ENCODE measurements around the gene C2orf68.
"Not testable (repeated sequence)": the region's sequence is repeated elsewhere in the genome, so short reads cannot be mapped to it uniquely, and the experiment has no call there.

Gene C2orf68, protein sequence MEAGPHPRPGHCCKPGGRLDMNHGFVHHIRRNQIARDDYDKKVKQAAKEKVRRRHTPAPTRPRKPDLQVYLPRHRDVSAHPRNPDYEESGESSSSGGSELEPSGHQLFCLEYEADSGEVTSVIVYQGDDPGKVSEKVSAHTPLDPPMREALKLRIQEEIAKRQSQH

DNA sequence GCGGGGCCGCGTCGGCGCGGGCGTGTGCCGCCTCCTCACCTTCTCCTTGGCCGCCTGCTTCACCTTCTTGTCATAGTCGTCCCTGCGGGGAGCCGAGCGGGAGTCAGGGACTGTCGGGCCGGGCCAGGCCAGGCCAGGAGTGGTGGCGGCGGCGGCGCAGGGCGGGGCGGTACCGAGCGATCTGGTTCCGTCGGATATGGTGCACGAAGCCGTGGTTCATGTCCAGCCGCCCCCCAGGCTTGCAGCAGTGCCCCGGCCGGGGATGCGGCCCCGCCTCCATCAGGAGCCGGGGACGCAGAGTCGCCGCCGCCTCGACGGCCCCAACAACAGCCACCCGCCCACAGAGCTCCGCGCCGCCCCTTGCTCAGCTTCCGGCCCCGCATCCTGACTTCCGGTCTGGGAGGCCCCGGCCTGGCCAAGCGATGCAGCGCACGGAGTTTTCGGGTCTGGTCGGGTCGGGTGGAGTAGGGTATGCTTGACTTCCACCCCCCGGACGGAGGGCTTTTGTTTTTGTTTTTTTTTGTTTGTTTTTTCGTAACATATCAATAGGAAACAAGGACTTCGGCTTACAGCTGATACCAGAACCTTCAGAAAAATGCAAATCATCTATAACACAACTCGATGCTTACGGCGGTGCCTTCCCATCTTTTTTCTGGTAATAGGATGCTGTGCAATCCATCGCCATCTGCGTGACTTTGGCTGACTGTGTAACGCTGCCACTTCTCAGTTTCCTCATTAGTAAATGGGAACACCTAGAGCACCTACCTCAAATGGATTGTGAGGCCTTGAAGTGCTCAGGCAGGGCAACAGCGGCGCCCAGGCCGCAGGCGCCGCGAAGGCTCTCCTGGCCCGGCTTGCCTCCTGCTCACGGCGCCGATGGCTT is at the start of gene C2orf68:
Gene C2orf68 (minus strand): TSS at position 362 of the 883 bp plus-strand sequence. CDS start 82 bp downstream, at position 280.
- peak within 1 kb of the TSS; percentile 96 for H3K27ac Mint-ChIP-seq
- peaks cover 16% of the 10 kb centered on the region for H3K36me3 Mint-ChIP-seq (ENCODE audit: low read depth)
- H3K27me3 Mint-ChIP-seq (ENCODE audit: low read depth) = no peaks in the 10 kb centered on the region

DNA sequence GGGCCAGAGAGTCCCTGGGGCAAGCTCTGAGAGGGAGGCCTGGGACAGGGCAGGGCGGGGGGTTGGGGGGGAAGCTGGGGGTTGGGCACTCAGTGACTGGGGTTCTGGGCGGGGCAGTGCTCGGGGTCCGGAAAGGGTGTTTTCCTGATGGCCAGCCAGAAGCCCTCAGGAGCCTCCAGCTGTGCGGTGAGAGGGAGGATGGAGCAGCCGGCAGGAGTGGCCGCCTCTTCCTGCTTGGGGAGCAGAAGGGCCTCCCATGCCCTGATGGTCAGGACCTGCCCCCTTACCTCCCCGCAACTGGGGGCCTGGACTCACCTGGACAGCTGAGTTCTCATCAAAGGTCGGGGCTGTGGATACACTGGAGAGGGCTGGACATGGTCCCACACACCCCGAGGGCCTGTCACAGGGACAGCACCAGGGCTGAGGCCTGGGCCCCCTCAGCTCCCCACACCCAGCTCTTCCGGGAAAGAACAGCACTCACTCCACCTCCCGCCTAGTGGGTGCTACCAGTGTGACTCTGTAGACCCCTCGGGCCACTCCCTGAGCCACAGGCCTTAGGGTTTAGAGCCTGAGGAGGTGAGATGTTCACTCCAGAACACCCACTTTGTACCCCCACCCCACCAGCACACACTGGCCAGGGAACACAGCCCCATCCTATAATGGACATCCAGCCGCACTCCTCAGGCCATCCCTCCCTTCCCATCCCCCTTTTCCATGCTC is 49.4 kb upstream of the C2orf68 start:
- Mint-ChIP-seq H3K9me3 (no peaks in the 10 kb centered on the region), H3K27me3 (ENCODE audit: low read depth) (no peaks in the 10 kb centered on the region), H3K4me3 (no peak overlapping the region), H3K36me3 (ENCODE audit: low read depth) (peaks cover 2% of the 10 kb centered on the region), H3K4me1 (ENCODE audit: low read depth) (peaks cover 2% of the 10 kb centered on the region), H3K27ac (no peak overlapping the region)

More for the DNA sequence above, at the start of gene C2orf68:
- Mint-ChIP-seq H3K4me1 (ENCODE audit: low read depth) (peaks cover 24% of the 10 kb centered on the region), H3K9me3 (no peaks in the 10 kb centered on the region), H3K4me3 (peak within 1 kb of the TSS; percentile 100)

DNA sequence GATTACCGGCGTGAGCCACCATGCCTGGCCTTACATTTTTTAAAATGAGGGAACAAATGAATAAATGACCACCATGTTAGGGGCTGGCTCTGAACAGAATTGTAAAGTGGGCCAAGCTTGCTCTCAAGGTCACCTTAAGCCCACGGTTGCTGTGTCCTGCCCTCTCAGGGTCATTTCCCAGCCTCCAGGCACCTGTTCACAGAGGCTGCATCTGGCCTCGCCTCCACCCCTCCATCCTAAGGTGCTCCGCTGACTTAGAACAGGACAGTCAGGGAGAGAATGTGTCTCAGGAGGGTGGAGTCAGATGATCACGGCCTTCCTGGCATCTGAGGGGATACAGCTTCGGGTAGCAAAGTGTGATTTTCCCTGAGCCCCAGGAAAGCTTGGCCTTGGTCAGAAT is 48.9 kb upstream of the C2orf68 start:
- Mint-ChIP-seq H3K4me3 (no peak overlapping the region), H3K27me3 (ENCODE audit: low read depth) (no peaks in the 10 kb centered on the region), H3K27ac (no peak overlapping the region), H3K4me1 (ENCODE audit: low read depth) (peaks cover 5% of the 10 kb centered on the region), H3K9me3 (no peaks in the 10 kb centered on the region), H3K36me3 (ENCODE audit: low read depth) (peaks cover 5% of the 10 kb centered on the region)

DNA sequence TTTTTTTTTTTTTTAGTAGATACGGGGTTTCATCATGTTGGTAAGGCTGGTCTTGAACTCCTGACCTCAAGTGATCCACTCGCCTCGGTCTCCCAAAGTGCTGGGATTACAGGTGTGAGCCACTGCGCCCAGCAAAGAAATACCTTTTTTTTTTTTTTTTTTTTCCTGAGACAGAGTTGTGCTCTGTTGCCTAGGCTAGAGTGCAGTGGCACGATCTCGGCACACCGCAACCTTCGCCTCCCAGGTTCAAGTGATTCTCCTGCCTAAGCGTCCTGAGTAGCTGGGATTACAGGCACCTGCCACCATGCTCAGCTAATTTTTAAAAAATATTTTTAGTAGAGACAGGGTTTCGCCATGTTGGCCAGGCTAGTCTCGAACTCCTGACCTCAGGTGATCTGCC is 48.4 kb upstream of the C2orf68 start:
- H3K27ac Mint-ChIP-seq; H3K9me3 Mint-ChIP-seq; H3K36me3 Mint-ChIP-seq (ENCODE audit: low read depth); H3K4me1 Mint-ChIP-seq (ENCODE audit: low read depth); H3K27me3 Mint-ChIP-seq (ENCODE audit: low read depth); H3K4me3 Mint-ChIP-seq: not testable (repeated sequence)

DNA sequence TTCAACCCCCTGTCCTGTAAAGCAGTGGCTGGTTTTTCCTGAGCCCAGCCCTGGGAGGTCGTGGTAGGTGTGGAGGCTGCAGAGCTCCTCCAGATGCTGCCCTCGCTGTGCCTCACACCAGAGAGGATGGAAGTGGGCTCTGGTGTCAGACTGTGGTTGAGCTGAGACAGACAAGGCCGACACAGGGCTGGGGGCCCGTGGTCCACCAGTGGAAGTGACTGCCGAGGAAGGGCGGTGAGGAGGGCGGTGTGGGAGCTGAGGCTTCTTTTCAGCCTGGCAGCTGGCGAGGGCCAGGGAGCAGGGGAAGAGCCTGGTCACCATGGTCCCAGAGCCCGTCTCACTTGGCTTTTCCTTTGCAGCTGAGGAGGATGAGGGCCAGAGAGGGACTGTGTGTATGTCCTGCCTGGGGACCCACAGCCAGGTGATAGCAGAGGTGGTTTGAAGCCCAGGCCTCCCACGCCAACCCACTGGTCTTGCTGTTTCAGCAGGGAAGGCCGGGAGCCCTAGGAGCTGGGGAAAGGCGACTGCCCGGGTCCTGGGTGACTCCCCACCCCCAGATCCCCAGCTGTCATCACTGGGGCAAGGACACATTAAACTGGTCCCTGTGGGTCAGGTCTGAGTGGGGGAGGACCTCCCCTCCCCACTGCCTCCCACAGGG is 47.6 kb upstream of the C2orf68 start:
- peaks cover 5% of the 10 kb centered on the region for H3K36me3 Mint-ChIP-seq (ENCODE audit: low read depth)
- H3K27me3 Mint-ChIP-seq (ENCODE audit: low read depth) = no peaks in the 10 kb centered on the region
- H3K27ac Mint-ChIP-seq = no peak overlapping the region
- H3K4me3 Mint-ChIP-seq = no peak overlapping the region
- H3K4me1 Mint-ChIP-seq (ENCODE audit: low read depth) = peaks cover 5% of the 10 kb centered on the region
- no peaks in the 10 kb centered on the region for H3K9me3 Mint-ChIP-seq

DNA sequence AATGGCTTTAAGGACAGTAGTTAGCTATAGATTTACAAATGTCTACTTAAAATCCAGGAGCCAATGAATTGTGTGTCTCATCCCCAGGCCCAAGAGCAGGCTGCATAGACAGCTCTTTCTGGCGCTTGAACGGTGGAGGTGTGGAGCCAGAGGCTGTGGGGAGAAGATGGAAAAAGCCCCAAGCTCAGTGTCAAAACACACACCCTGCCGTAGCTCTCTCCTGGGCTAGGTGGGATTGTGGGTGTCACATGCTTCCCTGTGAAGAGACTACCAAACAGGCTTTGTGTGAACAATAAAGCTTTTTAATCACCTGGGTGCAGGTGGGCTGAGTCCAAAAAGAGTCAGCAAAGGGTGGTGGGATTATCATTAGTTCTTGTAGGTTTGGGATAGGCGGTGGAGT is 45.5 kb upstream of the C2orf68 start:
- Mint-ChIP-seq H3K27ac (peak overlapping the region; percentile 45), H3K36me3 (ENCODE audit: low read depth) (peaks cover 10% of the 10 kb centered on the region)
- not testable (repeated sequence) for H3K27me3 Mint-ChIP-seq (ENCODE audit: low read depth); H3K9me3 Mint-ChIP-seq; H3K4me3 Mint-ChIP-seq; H3K4me1 Mint-ChIP-seq (ENCODE audit: low read depth)

DNA sequence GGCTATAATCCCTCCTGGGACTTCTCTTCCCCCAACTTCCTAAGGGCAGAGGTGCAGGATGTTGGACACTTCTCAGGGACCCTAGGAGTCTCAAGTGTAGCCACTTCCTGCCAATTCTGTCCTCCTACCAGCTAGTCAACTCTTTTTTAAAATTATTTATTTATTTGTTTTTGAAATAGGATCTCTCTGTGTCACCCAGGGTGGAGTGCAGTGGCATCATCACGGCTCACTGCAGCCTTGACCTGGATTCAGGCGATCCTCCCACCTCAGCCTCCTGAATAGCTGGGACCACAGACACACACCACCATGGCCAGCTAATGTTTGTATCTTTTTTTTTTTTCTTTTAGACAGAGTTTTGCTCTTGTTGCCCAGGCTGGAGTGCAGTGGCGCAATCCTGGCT is 44.6 kb upstream of the C2orf68 start:
- peaks cover 5% of the 10 kb centered on the region for H3K4me1 Mint-ChIP-seq (ENCODE audit: low read depth)
- H3K9me3 Mint-ChIP-seq = no peaks in the 10 kb centered on the region
- H3K36me3 Mint-ChIP-seq (ENCODE audit: low read depth) = peaks cover 15% of the 10 kb centered on the region
- H3K27ac Mint-ChIP-seq = no peak overlapping the region
- no peak overlapping the region for H3K4me3 Mint-ChIP-seq
- no peaks in the 10 kb centered on the region for H3K27me3 Mint-ChIP-seq (ENCODE audit: low read depth)

DNA sequence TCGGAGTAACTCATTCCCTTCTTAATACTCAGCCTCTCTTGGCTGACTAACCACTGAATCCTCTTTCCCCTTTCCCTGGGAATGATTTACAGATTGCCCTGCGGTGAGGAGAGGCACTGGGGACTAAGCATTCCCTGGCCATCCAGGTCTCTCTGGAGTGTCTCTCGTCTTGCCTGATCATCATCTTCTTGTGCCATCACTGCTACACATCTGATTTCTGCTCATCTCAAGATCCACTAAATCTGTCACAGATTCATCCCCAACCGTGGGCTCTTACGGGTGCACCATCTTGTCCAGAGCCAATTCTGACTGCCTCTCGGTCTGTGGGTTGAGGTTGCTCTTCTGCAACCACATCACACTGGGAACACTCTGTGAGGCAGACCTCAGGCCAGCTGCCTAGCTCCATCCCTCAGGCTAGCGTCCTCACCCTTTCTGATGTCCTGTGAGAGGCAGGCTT is 44.1 kb upstream of the C2orf68 start:
- H3K27me3 Mint-ChIP-seq (ENCODE audit: low read depth) = no peaks in the 10 kb centered on the region
- H3K4me1 Mint-ChIP-seq (ENCODE audit: low read depth) = peaks cover 5% of the 10 kb centered on the region
- H3K4me3 Mint-ChIP-seq = no peak overlapping the region
- H3K27ac Mint-ChIP-seq = no peak overlapping the region
- H3K36me3 Mint-ChIP-seq (ENCODE audit: low read depth) = peaks cover 16% of the 10 kb centered on the region
- H3K9me3 Mint-ChIP-seq = no peaks in the 10 kb centered on the region

DNA sequence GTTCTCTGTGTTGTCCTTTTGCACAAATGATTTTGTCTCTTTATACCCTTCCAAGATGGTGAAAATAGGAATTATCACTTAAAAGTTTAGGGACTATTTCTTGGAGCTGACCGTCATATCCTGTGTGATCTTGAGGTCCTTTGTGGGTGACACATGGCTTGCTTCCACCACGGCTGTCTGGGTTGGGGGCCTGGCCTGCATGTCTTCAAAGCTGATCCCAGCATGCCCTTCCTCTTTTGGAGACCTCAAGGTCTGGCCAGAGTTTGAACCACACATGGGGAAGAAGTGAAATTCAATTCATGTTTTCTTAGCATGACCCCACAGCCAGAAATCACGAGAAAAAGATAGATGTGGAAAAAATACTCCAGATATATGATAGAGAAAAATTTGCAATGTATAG is 42.1 kb upstream of the C2orf68 start:
- H3K36me3 Mint-ChIP-seq (ENCODE audit: low read depth) = peaks cover 27% of the 10 kb centered on the region
- no peak overlapping the region for H3K4me3 Mint-ChIP-seq
- peaks cover 5% of the 10 kb centered on the region for H3K4me1 Mint-ChIP-seq (ENCODE audit: low read depth)
- H3K27me3 Mint-ChIP-seq (ENCODE audit: low read depth) = no peaks in the 10 kb centered on the region
- H3K9me3 Mint-ChIP-seq = no peaks in the 10 kb centered on the region
- H3K27ac Mint-ChIP-seq = no peak overlapping the region

DNA sequence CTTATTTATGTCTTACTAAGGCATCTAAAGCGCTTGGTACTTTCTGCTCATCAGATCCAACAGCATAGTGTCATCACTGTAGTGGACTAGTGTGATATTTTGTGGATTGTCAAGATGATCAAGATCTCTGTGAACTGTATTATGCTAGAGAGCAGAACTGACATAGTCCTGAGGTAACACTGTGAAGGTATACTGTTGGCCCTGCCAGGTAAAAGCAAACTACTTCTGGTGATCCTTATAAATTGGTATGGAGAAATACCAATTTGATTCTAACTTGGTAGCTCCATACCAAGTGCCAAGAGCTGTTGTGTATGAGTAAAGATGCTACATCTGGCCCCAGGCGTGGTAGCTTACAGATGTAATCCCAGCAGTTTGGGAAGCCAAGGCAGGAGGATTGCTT is 40.2 kb upstream of the C2orf68 start:
- peak overlapping the region; percentile 31 for H3K27ac Mint-ChIP-seq
- no peaks in the 10 kb centered on the region for H3K9me3 Mint-ChIP-seq
- H3K4me1 Mint-ChIP-seq (ENCODE audit: low read depth) = peaks cover 10% of the 10 kb centered on the region
- no peak overlapping the region for H3K4me3 Mint-ChIP-seq
- no peaks in the 10 kb centered on the region for H3K27me3 Mint-ChIP-seq (ENCODE audit: low read depth)
- H3K36me3 Mint-ChIP-seq (ENCODE audit: low read depth) = peaks cover 40% of the 10 kb centered on the region

DNA sequence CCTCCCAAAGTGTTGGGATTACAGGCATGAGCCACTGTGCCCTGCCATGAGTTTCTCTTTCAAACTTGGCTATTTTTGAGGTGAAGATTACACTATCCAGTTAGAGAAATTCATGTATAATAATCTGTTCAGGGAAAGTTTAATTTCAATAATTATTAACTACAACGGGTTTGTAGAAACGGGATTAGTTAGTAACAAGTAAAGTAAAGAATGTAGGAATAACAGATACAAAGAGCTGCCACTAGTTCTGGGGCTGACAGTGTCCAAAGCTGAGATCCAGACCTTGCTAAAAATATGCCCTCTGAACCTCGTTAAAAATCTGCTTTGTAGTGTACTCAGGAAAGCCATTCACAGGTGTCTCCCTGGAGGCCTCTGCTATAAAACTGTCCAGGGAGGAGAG is 39.2 kb upstream of the C2orf68 start:
- Mint-ChIP-seq H3K27me3 (ENCODE audit: low read depth) (no peaks in the 10 kb centered on the region), H3K4me1 (ENCODE audit: low read depth) (peaks cover 5% of the 10 kb centered on the region), H3K27ac (no peak overlapping the region), H3K4me3 (no peak overlapping the region), H3K36me3 (ENCODE audit: low read depth) (peaks cover 45% of the 10 kb centered on the region), H3K9me3 (no peaks in the 10 kb centered on the region)

DNA sequence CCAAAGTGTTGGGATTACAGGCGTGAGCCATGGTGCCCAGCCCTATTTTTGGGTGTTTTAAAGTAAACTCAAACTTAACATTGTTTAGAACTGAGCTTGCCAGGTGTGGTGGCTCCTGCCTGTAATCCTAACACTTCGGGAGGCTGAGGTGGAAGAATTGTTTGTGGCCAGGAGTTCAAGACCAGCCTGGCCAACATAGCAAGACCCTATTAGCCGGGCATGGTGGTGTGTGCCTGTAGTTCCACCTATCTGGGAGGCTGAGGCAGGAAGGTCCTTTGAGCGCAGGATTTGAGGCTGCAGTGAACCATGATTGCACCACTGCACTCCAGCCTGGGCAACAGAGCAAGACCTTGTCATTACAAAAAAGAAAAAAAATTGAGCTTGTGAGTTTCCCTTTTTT is 38.6 kb upstream of the C2orf68 start:
- Mint-ChIP-seq H3K4me1 (ENCODE audit: low read depth) (peaks cover 5% of the 10 kb centered on the region), H3K27me3 (ENCODE audit: low read depth) (no peaks in the 10 kb centered on the region), H3K27ac (no peak overlapping the region), H3K9me3 (no peaks in the 10 kb centered on the region), H3K36me3 (ENCODE audit: low read depth) (peaks cover 46% of the 10 kb centered on the region), H3K4me3 (no peak overlapping the region)

DNA sequence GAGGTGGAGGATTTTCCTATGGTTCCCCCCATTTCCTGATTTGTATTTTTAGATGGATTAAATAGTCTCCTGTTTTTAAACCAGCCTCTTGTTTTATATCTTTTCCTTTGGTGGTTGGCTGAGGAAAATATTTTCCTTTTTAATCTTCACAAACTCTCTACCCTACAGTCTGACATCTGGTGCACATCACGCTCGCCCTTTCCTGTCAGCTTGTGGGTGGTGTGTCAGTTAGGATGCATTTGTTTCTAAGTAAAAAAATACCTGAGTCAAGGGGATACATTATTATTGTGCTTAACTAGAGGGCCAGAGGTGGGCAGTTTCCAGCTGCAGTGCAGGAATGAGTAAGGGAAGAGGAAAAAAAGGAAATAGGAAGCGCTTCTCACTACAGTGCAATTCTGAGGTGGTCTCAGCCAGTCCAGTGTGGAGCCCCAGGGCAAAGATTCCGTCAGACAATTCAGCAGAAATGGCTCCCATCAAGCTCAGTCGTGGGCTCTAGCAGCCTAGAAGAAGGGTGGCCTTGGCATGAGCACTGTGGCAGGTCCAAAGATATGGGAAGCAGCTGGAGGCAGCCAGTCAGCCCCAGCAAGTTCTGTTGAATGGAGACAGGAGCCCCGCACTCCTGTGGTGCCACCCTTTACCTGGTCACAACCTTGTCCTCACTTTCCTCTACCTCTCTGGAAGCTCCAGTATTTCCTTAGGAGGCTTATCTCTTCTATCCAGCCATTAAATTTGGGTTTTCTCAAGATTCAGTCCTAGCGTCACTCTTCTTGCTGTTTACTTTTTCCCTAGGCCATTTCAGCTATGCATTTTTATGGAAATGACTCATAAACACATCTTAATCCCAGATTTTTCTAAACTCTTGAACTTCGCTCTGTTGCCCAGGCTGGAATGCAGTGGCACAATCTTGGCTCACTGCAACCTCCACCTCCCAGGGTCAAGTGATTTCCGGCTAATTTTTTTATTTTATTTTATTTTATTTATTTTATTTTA is 37.6 kb upstream of the C2orf68 start:
- Mint-ChIP-seq H3K9me3 (no peaks in the 10 kb centered on the region), H3K27ac (no peak overlapping the region), H3K36me3 (ENCODE audit: low read depth) (peaks cover 49% of the 10 kb centered on the region), H3K27me3 (ENCODE audit: low read depth) (no peaks in the 10 kb centered on the region), H3K4me1 (ENCODE audit: low read depth) (peaks cover 5% of the 10 kb centered on the region), H3K4me3 (no peak overlapping the region)
